HG03066 (cell line): ENCODE results near the gene RECQL5.
A peak's percentile ranks its signal among the peaks of the same experiment; 100 is the strongest.
"Not testable (repeated sequence)": the region's sequence is repeated elsewhere in the genome, so short reads cannot be mapped to it uniquely, and the experiment has no call there.

Source experiments
- ATAC-seq: cut with Tn5 transposase; IDR thresholded peaks from one replicate; pipeline ENCODE4 v1.9.1; 2021; ENCODE audit warnings: low read depth; ENCODE audit not compliant: unreplicated experiment

The RECQL5 gene

GRCh38 chr17:75652341-75652740, 14.6 kb downstream of the RECQL5 start:
- no peak for ATAC-seq

- no peak for ATAC-seq
Observed at GRCh38 chr17:75650874-75651273, 16.1 kb downstream of the RECQL5 start.

- ATAC-seq = no peak
Observed at GRCh38 chr17:75649687-75650086, 17.3 kb downstream of the RECQL5 start.

GRCh38 chr17:75647921-75648320, 19.0 kb downstream of the RECQL5 start:
- ATAC-seq = no peak

- no peak for ATAC-seq
Observed at GRCh38 chr17:75647061-75647460, 19.9 kb downstream of the RECQL5 start.

GRCh38 chr17:75646638-75646992, 20.3 kb downstream of the RECQL5 start:
- ATAC-seq = no peak

GRCh38 chr17:75645889-75646637, 20.9 kb downstream of the RECQL5 start:
- peak; percentile 89 for ATAC-seq

- no peak for ATAC-seq
Observed at GRCh38 chr17:75645501-75645888, 21.5 kb downstream of the RECQL5 start.

- no peak for ATAC-seq
Observed at GRCh38 chr17:75643643-75644017, 23.3 kb downstream of the RECQL5 start.

- no peak for ATAC-seq
Observed at GRCh38 chr17:75642784-75643642, 23.9 kb downstream of the RECQL5 start.

GRCh38 chr17:75642182-75642783, 24.7 kb downstream of the RECQL5 start:
- ATAC-seq = no peak

GRCh38 chr17:75641343-75641742, 25.6 kb downstream of the RECQL5 start:
- no peak for ATAC-seq

- ATAC-seq = no peak
Observed at GRCh38 chr17:75640556-75641119, 26.3 kb downstream of the RECQL5 start.

- ATAC-seq = no peak
Observed at GRCh38 chr17:75639771-75640555, 27.0 kb downstream of the RECQL5 start.

GRCh38 chr17:75639327-75639726, 27.6 kb downstream of the RECQL5 start:
- ATAC-seq = no peak

GRCh38 chr17:75638893-75639292, 28.1 kb downstream of the RECQL5 start:
- no peak for ATAC-seq

GRCh38 chr17:75638039-75638438, 28.9 kb downstream of the RECQL5 start:
- ATAC-seq = not testable (repeated sequence)

GRCh38 chr17:75637551-75637950, 29.4 kb downstream of the RECQL5 start:
- no peak for ATAC-seq

GRCh38 chr17:75637143-75637538, 29.8 kb downstream of the RECQL5 start:
- ATAC-seq = no peak

GRCh38 chr17:75636381-75637142, 30.4 kb downstream of the RECQL5 start:
- no peak for ATAC-seq
